K562 treated with DMSO at 1 percent for 48 hours (cell line): ENCODE results near the gene DUSP21. TPM values are rescaled to one million over a fixed set of nuclear protein-coding genes. Genes with fewer than 3 reads are reported as not detected.

Experiments used
- total RNA-seq: library from RNA; unstranded; fragments of 300-600 nt; gene quantifications from 2 replicates; pipeline ENCODE4 v1.2.3, GENCODE V29; 2022; ENCODE audit warnings: low replicate concordance; ENCODE audit errors: extremely low read depth

DUSP21 gene
- not detected in 2 replicates for total RNA-seq

DNA sequence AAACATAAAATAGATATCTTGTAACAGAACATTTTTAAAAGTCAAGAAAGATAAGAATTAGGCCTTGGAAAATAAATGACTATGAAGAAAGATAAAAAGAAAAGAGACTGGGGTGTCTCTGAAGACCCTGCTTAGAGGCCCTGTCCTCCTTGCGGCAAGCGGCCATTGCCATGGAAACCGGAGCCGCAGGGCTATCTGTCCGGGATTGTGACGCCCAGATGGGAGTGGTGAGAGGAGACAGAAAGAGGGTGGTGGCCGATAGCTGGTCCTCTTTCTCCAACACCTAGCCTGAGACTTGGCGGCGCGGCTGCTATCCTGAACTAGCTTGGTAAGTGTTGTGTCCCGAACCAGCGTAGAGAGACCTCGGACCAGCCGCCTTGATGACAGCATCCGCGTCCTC, at the start of gene DUSP21:
TSS of gene DUSP21 (plus strand) at position 269 of the 400 bp plus-strand sequence. CDS start at position 381, 112 bp downstream.

DNA sequence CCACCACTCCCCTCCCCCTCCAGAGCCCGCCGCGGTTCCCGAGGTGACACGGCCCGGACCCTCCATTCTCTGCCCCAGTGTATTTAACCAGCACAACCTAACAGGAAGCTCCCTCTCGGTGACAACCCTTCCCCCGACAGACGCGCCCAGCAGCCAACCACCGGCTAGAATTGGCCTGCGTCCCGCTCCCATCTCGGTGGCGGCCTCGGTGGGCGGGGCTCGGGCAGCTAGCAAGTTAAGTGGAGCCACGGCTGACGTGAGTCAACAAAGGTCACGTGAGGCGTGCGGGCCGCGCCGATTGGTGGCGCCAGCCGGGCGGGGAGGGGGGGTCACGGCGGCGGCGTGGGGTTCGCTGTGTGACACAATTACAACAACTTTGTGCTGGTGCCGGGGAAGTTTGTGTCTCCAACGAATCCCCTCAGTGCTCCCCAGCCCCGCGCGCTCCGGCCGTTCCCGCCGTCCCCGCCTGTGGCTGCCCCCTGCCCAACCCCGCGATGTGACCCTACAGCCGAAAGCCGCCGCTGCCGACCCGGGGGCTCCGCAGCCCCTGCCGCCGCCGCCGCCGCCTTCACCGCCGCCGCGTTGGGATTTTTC, 29.1 kb downstream of the DUSP21 start, which contains the start of gene KDM6A:
TSS of gene KDM6A (plus strand) at position 368 of the 594 bp plus-strand sequence. CDS start 364 bp downstream, outside the sequence.

Other genes with a start within 250 kb of the DUSP21 start
- gene KDM6A, start 29.2 kb downstream of the DUSP21 start, total RNA-seq = 291 TPM in 1 of 2 replicates, not detected in the other